MCF 10A (cell line): Measurements from ENCODE around the gene TMBIM4. TPM values are rescaled to one million over a fixed set of nuclear protein-coding genes. Genes with fewer than 3 reads are reported as not detected.
"Not testable (repeated sequence)": the region's sequence is repeated elsewhere in the genome, so short reads cannot be mapped to it uniquely, and the experiment has no call there.

ENCODE experiments used
- BruUV-seq: library from RNA; stranded (reverse); fragments of 400-500 nt; replicated peaks from 2 replicates; lab custom pipeline; 2021; lab: Mats Ljungman, UMichigan
- CTCF ChIA-PET: fragments of 300-600 bp; sonication (Branson Sonifier 250); formaldehyde crosslinking; extraction: SDS; loops from one replicate; lab custom pipeline; 2021; ENCODE audit warnings: antibody characterized with exemption, inconsistent platforms; lab: Yijun Ruan, JAX
- POLR2A ChIA-PET: fragments of 300-600, 350-650 bp; sonication (Branson Sonifier 250); formaldehyde crosslinking; extraction: SDS; loops from one replicate; lab custom pipeline; 2020; ENCODE audit warnings: antibody characterized with exemption, inconsistent platforms; lab: Yijun Ruan, JAX
- DNase-seq: peaks from one replicate; pipeline ENCODE4 v3.0.0-alpha.2; 2018; ENCODE audit not compliant: unreplicated experiment
- H3K27ac Mint-ChIP-seq: one replicate; pipeline ENCODE4 v1.8.0; 2022; ENCODE audit warnings: mild to moderate bottlenecking, low read depth, mixed read lengths; ENCODE audit not compliant: unreplicated experiment
- H3K27me3 Mint-ChIP-seq: one replicate; pipeline ENCODE4 v1.8.0; 2022; ENCODE audit warnings: mixed read lengths; ENCODE audit not compliant: insufficient read depth, unreplicated experiment
- H3K36me3 Mint-ChIP-seq: one replicate; pipeline ENCODE4 v1.8.0; 2022; ENCODE audit warnings: mild to moderate bottlenecking, moderate library complexity, mixed read lengths; ENCODE audit not compliant: insufficient read depth, unreplicated experiment
- H3K4me1 Mint-ChIP-seq: one replicate; pipeline ENCODE4 v1.8.0; 2022; ENCODE audit warnings: mixed read lengths; ENCODE audit not compliant: insufficient read depth, unreplicated experiment
- H3K4me3 Mint-ChIP-seq: one replicate; pipeline ENCODE4 v1.8.0; 2022; ENCODE audit warnings: mild to moderate bottlenecking, moderate library complexity, mixed read lengths; ENCODE audit not compliant: unreplicated experiment
- H3K9me3 Mint-ChIP-seq: one replicate; pipeline ENCODE4 v1.8.0; 2022; ENCODE audit warnings: mixed read lengths; ENCODE audit not compliant: unreplicated experiment
- intact Hi-C: fragments of 100-400 bp; cut with micrococcal nuclease; formaldehyde crosslinking; loops from 2 replicates; pipeline ENCODE4 v1.14.1; 2022
- total RNA-seq: library from RNA; stranded (reverse); gene quantifications from 2 replicates; pipeline ENCODE4 v1.2.3, GENCODE V29; 2022
- TF ChIP-seq, protein P1 (sequence below): fragments of 200-600 bp; IDR thresholded peaks from one replicate; pipeline ENCODE4 v1.8.0; 2022; ENCODE audit warnings: antibody characterized with exemption, mild to moderate bottlenecking; ENCODE audit not compliant: unreplicated experiment

Gene TMBIM4
- total RNA-seq, 1 experiment from 2014 or later: 74.3 TPM

DNA sequence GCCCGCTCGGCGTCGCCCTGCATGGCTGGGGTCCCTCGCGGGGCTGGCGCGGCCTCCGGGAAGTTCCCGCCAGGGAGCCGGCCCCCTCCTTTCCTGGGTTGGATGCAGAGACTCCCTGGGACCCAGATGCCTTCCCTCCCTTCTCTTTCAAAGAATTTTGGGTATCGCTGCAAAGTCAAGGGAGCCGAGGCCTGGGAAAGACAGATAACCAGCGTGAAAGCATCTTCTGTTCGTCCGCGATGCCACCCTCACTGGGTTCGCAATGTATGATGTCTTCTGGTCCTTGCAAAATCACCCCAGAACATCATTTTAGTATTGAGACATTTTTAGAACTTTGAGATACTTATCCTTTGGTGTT is 19.7 kb upstream of the TMBIM4 start:
- Mint-ChIP-seq H3K4me1 (no peaks in the 10 kb centered on the region), H3K36me3 (no peaks in the 10 kb centered on the region), H3K27me3 (peaks cover 30% of the 10 kb centered on the region), H3K27ac (no peak overlapping the region), H3K4me3 (no peak overlapping the region), H3K9me3 (peaks cover 6% of the 10 kb centered on the region)
- BruUV-seq: no TSS peak
- TF ChIP-seq, protein P1, sequence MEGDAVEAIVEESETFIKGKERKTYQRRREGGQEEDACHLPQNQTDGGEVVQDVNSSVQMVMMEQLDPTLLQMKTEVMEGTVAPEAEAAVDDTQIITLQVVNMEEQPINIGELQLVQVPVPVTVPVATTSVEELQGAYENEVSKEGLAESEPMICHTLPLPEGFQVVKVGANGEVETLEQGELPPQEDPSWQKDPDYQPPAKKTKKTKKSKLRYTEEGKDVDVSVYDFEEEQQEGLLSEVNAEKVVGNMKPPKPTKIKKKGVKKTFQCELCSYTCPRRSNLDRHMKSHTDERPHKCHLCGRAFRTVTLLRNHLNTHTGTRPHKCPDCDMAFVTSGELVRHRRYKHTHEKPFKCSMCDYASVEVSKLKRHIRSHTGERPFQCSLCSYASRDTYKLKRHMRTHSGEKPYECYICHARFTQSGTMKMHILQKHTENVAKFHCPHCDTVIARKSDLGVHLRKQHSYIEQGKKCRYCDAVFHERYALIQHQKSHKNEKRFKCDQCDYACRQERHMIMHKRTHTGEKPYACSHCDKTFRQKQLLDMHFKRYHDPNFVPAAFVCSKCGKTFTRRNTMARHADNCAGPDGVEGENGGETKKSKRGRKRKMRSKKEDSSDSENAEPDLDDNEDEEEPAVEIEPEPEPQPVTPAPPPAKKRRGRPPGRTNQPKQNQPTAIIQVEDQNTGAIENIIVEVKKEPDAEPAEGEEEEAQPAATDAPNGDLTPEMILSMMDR: no peak
- no peak for DNase-seq
- CTCF ChIA-PET: no interaction called here
- POLR2A ChIA-PET: no interaction called here
- intact Hi-C loops: no loop called here

DNA sequence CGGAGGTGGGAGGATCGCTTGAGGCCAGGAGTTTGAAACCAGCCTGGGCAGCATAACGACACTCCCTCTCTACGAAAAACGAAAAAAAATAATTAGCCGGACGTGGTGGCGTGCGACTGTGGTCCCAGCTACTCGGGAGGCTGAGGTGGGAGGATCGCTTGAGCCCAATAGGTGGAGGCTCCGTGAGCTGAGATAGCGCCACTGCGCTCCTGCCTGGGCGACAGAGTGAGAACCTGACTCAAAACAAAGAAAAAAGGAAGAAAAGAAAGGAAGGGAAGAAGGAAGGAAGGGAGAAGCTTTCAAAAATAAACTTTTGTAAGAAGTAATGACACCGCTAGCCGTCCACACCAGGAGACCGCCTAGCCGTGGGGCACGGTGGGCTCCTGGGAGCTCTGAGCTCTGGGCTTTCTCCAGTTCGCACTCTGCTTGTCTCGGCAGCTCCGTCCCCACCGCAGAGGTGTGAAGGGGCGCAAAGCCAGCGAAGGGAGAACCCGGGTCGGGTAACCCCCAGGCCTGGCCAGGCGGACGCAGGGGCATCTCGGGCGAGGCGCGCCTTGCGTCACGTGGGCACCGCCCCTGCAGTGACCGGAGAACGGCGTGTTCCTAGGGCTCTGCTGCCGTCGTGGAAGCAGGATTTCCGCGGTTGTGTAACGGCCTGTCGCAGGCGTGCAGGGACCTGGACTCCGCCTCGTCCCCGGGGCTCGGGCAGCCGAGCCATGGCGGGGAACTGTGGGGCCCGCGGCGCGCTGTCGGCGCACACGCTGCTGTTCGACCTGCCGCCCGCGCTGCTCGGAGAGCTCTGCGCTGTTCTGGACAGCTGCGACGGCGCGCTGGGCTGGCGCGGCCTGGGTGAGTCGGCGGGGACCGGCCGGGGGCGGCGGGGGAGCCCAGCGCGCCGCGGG is 19.0 kb upstream of the TMBIM4 start, which contains the start of gene IRAK3:
IRAK3 (plus strand) TSS at position 631 of the 902 bp plus-strand sequence; CDS start at position 717, 86 bp downstream.
- Mint-ChIP-seq H3K4me1 (no peaks in the 10 kb centered on the region), H3K27me3 (peaks cover 30% of the 10 kb centered on the region), H3K27ac (no peak within 1 kb of the TSS), H3K36me3 (no peaks in the 10 kb centered on the region), H3K9me3 (peaks cover 10% of the 10 kb centered on the region), H3K4me3 (no peak within 1 kb of the TSS)
- TF ChIP-seq, protein P1: no peak
- BruUV-seq: no TSS peak
- ChIA-PET POLR2A (no interaction called here), CTCF (no interaction called here)
- no peak for DNase-seq
- intact Hi-C loops: no loop called here

DNA sequence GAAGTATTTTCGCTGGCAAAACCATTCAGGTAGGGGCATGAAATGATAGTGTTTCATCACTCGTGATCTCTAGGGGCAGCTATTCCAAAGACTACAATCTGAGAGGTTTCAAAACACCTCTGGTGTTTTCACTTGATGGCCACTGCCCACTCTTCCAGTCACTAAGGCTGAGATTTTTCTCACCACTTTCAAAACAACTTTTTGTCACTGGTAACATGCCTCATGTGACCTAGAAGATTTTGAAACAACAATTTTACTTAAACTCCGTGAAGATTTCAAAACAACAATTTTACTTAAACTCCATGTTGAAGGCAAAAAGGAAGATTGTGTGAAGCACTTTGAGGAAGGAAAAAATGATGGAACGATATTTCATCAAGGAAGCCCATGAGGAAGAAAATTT is 18.0 kb upstream of the TMBIM4 start:
- Mint-ChIP-seq H3K4me1 (no peaks in the 10 kb centered on the region), H3K27me3 (peaks cover 36% of the 10 kb centered on the region), H3K4me3 (no peak overlapping the region), H3K36me3 (no peaks in the 10 kb centered on the region), H3K27ac (no peak overlapping the region), H3K9me3 (peaks cover 10% of the 10 kb centered on the region)
- intact Hi-C loops: no loop called here
- POLR2A ChIA-PET: no interaction called here
- no peak for DNase-seq
- no TSS peak for BruUV-seq
- TF ChIP-seq, protein P1: no peak
- CTCF ChIA-PET: interaction anchor here (0.6 kb wide), 1 partner anchor 15 kb away, joined by 6 read pairs; no protein-coding TSS in a partner anchor

DNA sequence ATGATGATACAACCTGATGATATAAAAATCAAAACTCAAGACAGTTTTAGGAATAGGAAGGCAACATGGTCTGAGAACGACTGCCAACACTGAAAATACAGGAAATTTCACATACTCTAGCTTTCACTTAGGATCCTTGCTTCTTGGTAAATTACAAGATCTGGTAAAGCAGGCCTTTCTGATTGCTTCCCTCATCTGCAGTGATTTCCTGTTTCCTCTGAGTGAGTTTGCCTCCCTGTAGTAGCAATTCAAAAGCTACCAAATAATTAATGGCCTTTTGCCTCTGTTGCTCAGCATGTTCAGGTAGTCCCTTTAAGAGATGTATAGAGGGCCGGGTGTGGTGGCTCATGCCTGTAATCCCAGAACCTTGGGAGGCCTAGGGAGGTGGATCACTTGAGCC is 17.2 kb upstream of the TMBIM4 start:
- POLR2A ChIA-PET: interaction anchor here (1.0 kb wide), 1 partner anchor 17 kb away, joined by 4 read pairs; the partner anchor contains the start of gene TMBIM4

DNA sequence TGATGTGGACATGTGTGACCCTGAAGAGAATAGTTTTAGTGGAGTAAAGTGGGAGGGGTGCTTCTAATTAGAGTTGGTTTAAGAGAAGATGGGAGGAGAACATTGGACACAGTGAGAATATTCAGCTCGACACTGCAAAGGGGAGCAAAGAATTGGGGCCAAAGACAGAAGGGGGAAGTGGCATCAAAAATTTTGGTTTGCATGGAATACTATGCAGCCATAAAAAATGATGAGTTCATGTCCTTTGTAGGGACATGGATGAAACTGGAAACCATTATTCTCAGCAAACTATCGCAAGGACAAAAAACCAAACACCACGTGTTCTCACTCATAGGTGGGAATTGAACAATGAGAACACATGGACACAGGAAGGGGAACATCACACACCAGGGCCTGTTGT is 15.0 kb upstream of the TMBIM4 start:
- POLR2A ChIA-PET, H3K27ac Mint-ChIP-seq: not testable (repeated sequence)

More for the DNA sequence above, 17.2 kb upstream of the TMBIM4 start:
- H3K36me3 Mint-ChIP-seq: no peaks in the 10 kb centered on the region
- no peaks in the 10 kb centered on the region for H3K4me1 Mint-ChIP-seq
- no peak overlapping the region for H3K27ac Mint-ChIP-seq
- no peak overlapping the region for H3K4me3 Mint-ChIP-seq
- intact Hi-C loops: no loop called here
- DNase-seq: no peak
- BruUV-seq: no TSS peak
- TF ChIP-seq, protein P1: no peak
- peaks cover 10% of the 10 kb centered on the region for H3K9me3 Mint-ChIP-seq
- peaks cover 43% of the 10 kb centered on the region for H3K27me3 Mint-ChIP-seq
- CTCF ChIA-PET: interaction anchor here (0.6 kb wide), 1 partner anchor 1416 kb away, joined by 4 read pairs; no protein-coding TSS in a partner anchor

More for the DNA sequence above, 15.0 kb upstream of the TMBIM4 start:
- H3K4me3 Mint-ChIP-seq, H3K36me3 Mint-ChIP-seq, H3K4me1 Mint-ChIP-seq, BruUV-seq, CTCF ChIA-PET, intact Hi-C loops, DNase-seq: not testable (repeated sequence)
- Mint-ChIP-seq H3K9me3 (peaks cover 10% of the 10 kb centered on the region), H3K27me3 (peaks cover 32% of the 10 kb centered on the region)
